Endodermal cell (in vitro differentiated cells): ENCODE measurements around the gene HOXD9. TPM values are rescaled to one million over a fixed set of nuclear protein-coding genes. Genes with fewer than 3 reads are reported as not detected.

Experiments used
- DNase-seq: peaks from one replicate; pipeline ENCODE4 v3.0.0-alpha.2; 2017
- H3K27ac ChIP-seq: 2 replicates; pipeline ENCODE4 v1.5.1; 2013; ENCODE audit warnings: mild to moderate bottlenecking, low read depth, low read length, moderate library complexity
- H3K27me3 ChIP-seq: 2 replicates; pipeline ENCODE4 v1.6.1; 2013; ENCODE audit warnings: mild to moderate bottlenecking, low read length, moderate library complexity; ENCODE audit not compliant: insufficient read depth, control insufficient read depth, poor library complexity, severe bottlenecking
- H3K36me3 ChIP-seq: 2 replicates; pipeline ENCODE4 v1.7.0; 2013; ENCODE audit warnings: mild to moderate bottlenecking, low read length, moderate library complexity; ENCODE audit not compliant: control insufficient read depth, insufficient read depth
- H3K4me1 ChIP-seq: one replicate; pipeline ENCODE4 v1.7.0; 2013; ENCODE audit warnings: low read length; ENCODE audit not compliant: control insufficient read depth, insufficient read depth
- H3K4me3 ChIP-seq: 2 replicates; pipeline ENCODE4 v1.5.1; 2013; ENCODE audit warnings: mild to moderate bottlenecking, low read length, moderate library complexity
- H3K9ac ChIP-seq: 2 replicates; pipeline ENCODE4 v1.6.1; 2013; ENCODE audit warnings: mild to moderate bottlenecking, low read length, moderate library complexity; ENCODE audit not compliant: poor library complexity, severe bottlenecking; ENCODE audit errors: extremely low read depth
- H3K9me3 ChIP-seq: 2 replicates; pipeline ENCODE4 v1.6.1; 2013; ENCODE audit warnings: mild to moderate bottlenecking, low read length, moderate library complexity; ENCODE audit not compliant: control insufficient read depth
- H3K27ac Mint-ChIP-seq: 2 replicates; pipeline ENCODE4 v1.8.0; 2020; ENCODE audit warnings: mixed read lengths
- H3K27me3 Mint-ChIP-seq: 2 replicates; pipeline ENCODE4 v1.8.0; 2021; ENCODE audit warnings: mild to moderate bottlenecking, mixed read lengths; ENCODE audit not compliant: insufficient read depth
- H3K36me3 Mint-ChIP-seq: 2 replicates; pipeline ENCODE4 v1.8.0; 2020; ENCODE audit warnings: low read depth, mixed read lengths
- H3K4me1 Mint-ChIP-seq: 2 replicates; pipeline ENCODE4 v1.8.0; 2020; ENCODE audit warnings: mixed read lengths
- H3K4me3 Mint-ChIP-seq: 2 replicates; pipeline ENCODE4 v1.8.0; 2020; ENCODE audit warnings: mild to moderate bottlenecking, moderate library complexity, mixed read lengths
- H3K9me3 Mint-ChIP-seq: 2 replicates; pipeline ENCODE4 v1.8.0; 2020; ENCODE audit warnings: mild to moderate bottlenecking, mixed read lengths
- CTCF ChIP-seq: fragments of 200-600 bp; sonication (generic); conservative IDR thresholded peaks from 2 replicates; pipeline ENCODE4 v1.5.0; 2021; ENCODE audit warnings: antibody characterized with exemption, mild to moderate bottlenecking
- WGBS, 2 experiments: methylation state at CpG; one replicate each; pipeline versions ENCODE4 v1.1.5 to v1.1.7; 2013; ENCODE audit warnings: missing lambda C conversion rate in 2 of 2, mixed read lengths in 1 of 2; ENCODE audit not compliant: insufficient coverage in 1 of 2, insufficient read length in 1 of 2; 5-methylcytosine and 5-hydroxymethylcytosine counted together
- total RNA-seq, 2 donors: library from RNA; stranded (reverse); fragmentation: NEBNext Ultra II Directional in 1 of 2; extraction: Animal tissue kit (Norgen Biotek cat#: 25700) in 1 of 2; gene quantifications; 2 replicates in 1 of 2; 3 replicates in 1 of 2; pipeline ENCODE4 v1.2.1, GENCODE V29; 2021

Gene HOXD9
- total RNA-seq, 2 donors from 2014 or later = not detected

- H3K9ac ChIP-seq = no peak overlapping the region
- no peaks in the 10 kb centered on the region for H3K36me3 ChIP-seq
- H3K4me3 ChIP-seq = no peak overlapping the region
- Mint-ChIP-seq H3K27me3 (peaks cover 99% of the 10 kb centered on the region), H3K4me1 (peaks cover 6% of the 10 kb centered on the region), H3K4me3 (no peak overlapping the region), H3K36me3 (no peaks in the 10 kb centered on the region), H3K9me3 (no peaks in the 10 kb centered on the region), H3K27ac (no peak overlapping the region)
- peaks cover 3% of the 10 kb centered on the region for H3K4me1 ChIP-seq
- peaks cover 9% of the 10 kb centered on the region for H3K9me3 ChIP-seq
- TF ChIP-seq CTCF = no peak
- WGBS, 2 experiments = 54% methylated on average over 1 of the region's 1 CpG; no CpG with 5 or more reads in 1 of the 2 experiments
- peaks cover 100% of the 10 kb centered on the region for H3K27me3 ChIP-seq
- no peak overlapping the region for H3K27ac ChIP-seq
- DNase-seq = no peak
These were observed 44.9 kb downstream of the HOXD9 start for GRCh38 chr2:176167398-176167797.

GRCh38 chr2:176169181-176169580 lies 46.7 kb downstream of the HOXD9 start:
- TF ChIP-seq CTCF = no peak
- Mint-ChIP-seq H3K36me3 (no peaks in the 10 kb centered on the region), H3K9me3 (no peaks in the 10 kb centered on the region), H3K27me3 (peaks cover 100% of the 10 kb centered on the region), H3K27ac (no peak overlapping the region), H3K4me1 (peaks cover 11% of the 10 kb centered on the region), H3K4me3 (no peak overlapping the region)
- Histone ChIP-seq H3K9ac (no peak overlapping the region), H3K4me3 (no peak overlapping the region), H3K27me3 (peaks cover 100% of the 10 kb centered on the region), H3K9me3 (peaks cover 3% of the 10 kb centered on the region), H3K4me1 (peaks cover 8% of the 10 kb centered on the region), H3K36me3 (no peaks in the 10 kb centered on the region), H3K27ac (no peak overlapping the region)
- no peak for DNase-seq
- 53 to 80% methylated on average over 1 to 5 of the region's 5 CpGs for WGBS, 2 experiments

GRCh38 chr2:176169711-176170110 lies 47.2 kb downstream of the HOXD9 start:
- no peaks in the 10 kb centered on the region for H3K36me3 Mint-ChIP-seq
- no peak overlapping the region for H3K27ac ChIP-seq
- H3K4me3 ChIP-seq = no peak overlapping the region
- TF ChIP-seq CTCF = no peak
- no peak for DNase-seq
- H3K9me3 Mint-ChIP-seq = no peaks in the 10 kb centered on the region
- peaks cover 100% of the 10 kb centered on the region for H3K27me3 Mint-ChIP-seq
- no peak overlapping the region for H3K27ac Mint-ChIP-seq
- H3K27me3 ChIP-seq = peaks cover 100% of the 10 kb centered on the region
- no peak overlapping the region for H3K9ac ChIP-seq
- H3K4me3 Mint-ChIP-seq = no peak overlapping the region
- WGBS, 2 experiments = 45 to 80% methylated on average over 2 of the region's 2 CpGs
- no peaks in the 10 kb centered on the region for H3K36me3 ChIP-seq
- H3K9me3 ChIP-seq = no peaks in the 10 kb centered on the region
- H3K4me1 Mint-ChIP-seq = peaks cover 14% of the 10 kb centered on the region
- H3K4me1 ChIP-seq = peaks cover 11% of the 10 kb centered on the region
